ENCODE results near the gene PRPF6. TPM values are rescaled to one million over a fixed set of nuclear protein-coding genes. Genes with fewer than 3 reads are reported as not detected.

The PRPF6 gene
- polyA plus RNA-seq, 4 donors: 35.3 to 61.2 (median 48.1) TPM

DNA sequence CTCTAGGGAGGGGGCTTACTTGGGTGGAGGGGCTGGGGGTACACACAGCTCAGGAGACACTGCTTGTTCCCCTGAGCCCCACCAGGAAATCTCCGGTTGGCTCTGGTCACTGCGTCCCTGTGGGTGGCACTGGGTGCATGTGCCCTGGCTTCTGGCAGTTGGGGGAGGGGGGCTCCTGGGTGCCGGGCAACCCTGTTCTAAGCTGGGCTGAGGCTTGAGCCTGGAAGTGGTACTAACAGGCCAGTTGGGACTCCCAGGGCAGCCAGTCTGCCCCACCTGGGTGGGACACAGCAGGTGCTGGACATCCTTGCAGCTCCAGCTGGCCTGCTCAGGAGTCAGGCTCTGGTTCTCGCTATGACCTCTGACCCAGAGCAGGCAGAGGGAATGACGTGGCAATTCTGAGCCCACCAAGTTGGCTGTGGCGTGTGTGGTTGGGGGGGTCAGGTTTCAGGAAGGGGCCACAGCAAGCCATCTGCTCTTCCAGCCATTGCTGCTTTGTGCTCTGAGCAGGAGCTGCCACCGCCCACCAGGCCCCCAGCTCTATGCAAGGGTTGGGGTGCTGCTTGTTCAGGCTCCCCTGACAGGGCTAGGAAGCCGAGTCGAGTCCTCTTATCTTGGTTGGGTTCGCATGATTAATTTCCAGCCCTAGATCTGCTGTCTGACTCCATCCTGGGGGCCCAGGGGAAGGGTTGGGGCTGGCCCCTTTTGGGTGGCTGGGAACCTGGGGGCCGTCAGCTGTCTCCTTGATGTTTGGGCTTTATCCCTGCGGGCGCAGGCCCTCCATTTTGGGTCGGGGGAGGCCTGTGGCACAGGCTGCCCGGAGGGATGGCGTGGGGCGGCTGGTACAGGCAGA is 55.6 kb downstream of the PRPF6 start:
- H3K9me3 ChIP-seq (ENCODE audit: control insufficient read depth in 2 of 2, insufficient read depth in 1 of 2, low read depth in 1 of 2, low read length in 1 of 2): no peaks in the 10 kb centered on the region
- H3K4me3 ChIP-seq (ENCODE audit: low read depth in 1 of 3, low read length in 3 of 3): no peak overlapping the region
- peaks cover 0 to 13% (median 3%) of the 10 kb centered on the region in 3 donors for H3K4me1 ChIP-seq (ENCODE audit: control insufficient read depth in 3 of 3, insufficient read depth in 2 of 3, low read depth in 1 of 3, low read length in 2 of 3)
- H3K27ac ChIP-seq (ENCODE audit: low read depth in 1 of 3, low read length in 2 of 3): no peak overlapping the region
- H3K27me3 ChIP-seq (ENCODE audit: control insufficient read depth in 3 of 3, insufficient read depth in 3 of 3, low read length in 3 of 3): peaks cover 10 to 66% (median 23%) of the 10 kb centered on the region in 3 donors
- 47 to 58% (median 50%) methylated on average over 17 of the region's 17 CpGs for WGBS, 3 donors
- FAIRE-seq (no peak), DNase-seq (no peak)
- peaks cover 8 to 49% (median 18%) of the 10 kb centered on the region in 3 donors for H3K36me3 ChIP-seq (ENCODE audit: control insufficient read depth in 3 of 3, insufficient read depth in 2 of 3, low read depth in 1 of 3, low read length in 3 of 3)

DNA sequence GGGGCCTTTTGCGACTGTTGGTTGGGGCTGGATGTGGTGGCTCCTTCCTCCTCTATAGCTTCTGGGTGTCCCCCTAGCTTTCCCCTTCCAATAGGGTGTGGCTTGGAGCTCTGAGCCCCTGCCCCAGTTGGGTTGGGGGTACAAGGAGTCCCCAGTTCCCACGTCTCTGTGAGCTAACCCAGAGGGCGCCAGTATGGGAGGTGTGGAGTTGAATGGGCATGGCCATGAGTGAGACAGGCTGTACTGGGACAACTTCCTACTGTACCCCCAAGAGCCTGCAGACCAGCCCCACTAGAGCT is 56.2 kb downstream of the PRPF6 start:
- no peak for FAIRE-seq
- Histone ChIP-seq H3K36me3 (ENCODE audit: control insufficient read depth in 3 of 3, insufficient read depth in 2 of 3, low read depth in 1 of 3, low read length in 3 of 3) (peaks cover 4 to 43% (median 14%) of the 10 kb centered on the region in 3 donors), H3K4me3 (ENCODE audit: low read depth in 1 of 3, low read length in 3 of 3) (no peak overlapping the region), H3K4me1 (ENCODE audit: control insufficient read depth in 3 of 3, insufficient read depth in 2 of 3, low read depth in 1 of 3, low read length in 2 of 3) (peaks cover 0 to 14% (median 3%) of the 10 kb centered on the region in 3 donors), H3K27ac (ENCODE audit: low read depth in 1 of 3, low read length in 2 of 3) (no peak overlapping the region), H3K9me3 (ENCODE audit: control insufficient read depth in 2 of 2, insufficient read depth in 1 of 2, low read depth in 1 of 2, low read length in 1 of 2) (no peaks in the 10 kb centered on the region), H3K27me3 (ENCODE audit: control insufficient read depth in 3 of 3, insufficient read depth in 3 of 3, low read length in 3 of 3) (peaks cover 10 to 72% (median 23%) of the 10 kb centered on the region in 3 donors)
- WGBS, 3 donors: 47 to 66% (median 50%) methylated on average over 3 of the region's 3 CpGs
- no peak for DNase-seq

DNA sequence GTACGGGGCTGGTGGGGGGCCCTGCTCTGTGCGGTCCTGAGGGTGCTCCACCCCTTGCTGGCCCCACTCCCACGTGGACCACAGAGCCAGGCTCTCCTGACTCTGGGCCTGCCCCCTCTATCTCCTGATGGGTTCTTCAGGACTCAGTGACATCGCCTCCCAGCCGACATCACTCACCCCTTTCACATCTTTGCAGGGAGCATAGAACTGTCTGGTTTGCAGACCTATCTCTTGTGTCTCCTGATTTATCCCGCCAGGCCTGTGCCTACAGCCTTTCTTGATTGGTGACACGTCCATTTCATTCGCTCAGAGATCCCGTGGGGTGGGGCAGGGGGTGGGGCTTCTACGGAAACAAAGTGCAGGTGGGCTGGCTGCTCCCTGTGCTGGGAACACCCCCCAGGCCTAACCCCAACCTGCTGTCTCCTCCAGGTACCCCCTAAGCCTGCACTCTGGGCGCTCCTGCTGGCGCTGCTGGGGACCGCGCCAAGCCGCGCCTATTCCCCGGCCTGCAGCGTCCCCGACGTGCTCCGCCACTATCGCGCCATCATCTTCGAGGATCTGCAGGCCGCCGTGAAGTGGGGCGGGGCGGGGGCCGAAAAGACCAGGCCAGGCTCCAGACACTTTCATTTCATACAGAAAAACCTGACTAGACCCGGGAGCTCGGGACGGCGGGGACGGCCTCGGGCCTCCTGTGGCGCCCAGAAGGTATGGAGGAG is 56.7 kb downstream of the PRPF6 start:
- Histone ChIP-seq H3K36me3 (ENCODE audit: control insufficient read depth in 3 of 3, insufficient read depth in 2 of 3, low read depth in 1 of 3, low read length in 3 of 3) (peaks cover 3 to 38% (median 11%) of the 10 kb centered on the region in 3 donors), H3K4me3 (ENCODE audit: low read depth in 1 of 3, low read length in 3 of 3) (peak overlapping the region in 2 of 3 donors; percentile 12 to 62), H3K4me1 (ENCODE audit: control insufficient read depth in 3 of 3, insufficient read depth in 2 of 3, low read depth in 1 of 3, low read length in 2 of 3) (peaks cover 0 to 17% (median 3%) of the 10 kb centered on the region in 3 donors), H3K27ac (ENCODE audit: low read depth in 1 of 3, low read length in 2 of 3) (no peak overlapping the region), H3K27me3 (ENCODE audit: control insufficient read depth in 3 of 3, insufficient read depth in 3 of 3, low read length in 3 of 3) (peaks cover 8 to 76% (median 23%) of the 10 kb centered on the region in 3 donors), H3K9me3 (ENCODE audit: control insufficient read depth in 2 of 2, insufficient read depth in 1 of 2, low read depth in 1 of 2, low read length in 1 of 2) (no peaks in the 10 kb centered on the region)
- 5 to 16% (median 7%) methylated on average over 35 to 36 of the region's 36 CpGs for WGBS, 3 donors
- FAIRE-seq (no peak), DNase-seq (no peak)

DNA sequence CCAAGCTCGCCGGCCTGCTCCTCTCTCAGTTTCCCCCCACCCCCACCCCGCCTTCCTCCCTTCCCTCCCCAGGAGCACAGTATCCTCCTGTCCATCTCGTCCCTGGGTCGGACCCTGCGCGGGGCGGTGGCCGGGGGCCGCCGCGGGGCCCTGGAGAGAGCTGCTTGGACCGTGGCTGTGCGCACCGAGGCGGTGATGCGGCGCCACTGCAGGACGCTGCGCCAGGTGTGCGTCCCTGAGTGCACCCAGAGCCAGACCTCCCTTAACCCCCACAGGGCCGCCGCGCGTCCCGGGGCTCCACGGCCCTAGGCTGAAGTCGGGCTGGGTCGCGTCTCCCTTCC is 57.3 kb downstream of the PRPF6 start:
- 0 to 2% (median 2%) methylated on average over 4 to 30 of the region's 30 CpGs for WGBS, 3 donors

DNA sequence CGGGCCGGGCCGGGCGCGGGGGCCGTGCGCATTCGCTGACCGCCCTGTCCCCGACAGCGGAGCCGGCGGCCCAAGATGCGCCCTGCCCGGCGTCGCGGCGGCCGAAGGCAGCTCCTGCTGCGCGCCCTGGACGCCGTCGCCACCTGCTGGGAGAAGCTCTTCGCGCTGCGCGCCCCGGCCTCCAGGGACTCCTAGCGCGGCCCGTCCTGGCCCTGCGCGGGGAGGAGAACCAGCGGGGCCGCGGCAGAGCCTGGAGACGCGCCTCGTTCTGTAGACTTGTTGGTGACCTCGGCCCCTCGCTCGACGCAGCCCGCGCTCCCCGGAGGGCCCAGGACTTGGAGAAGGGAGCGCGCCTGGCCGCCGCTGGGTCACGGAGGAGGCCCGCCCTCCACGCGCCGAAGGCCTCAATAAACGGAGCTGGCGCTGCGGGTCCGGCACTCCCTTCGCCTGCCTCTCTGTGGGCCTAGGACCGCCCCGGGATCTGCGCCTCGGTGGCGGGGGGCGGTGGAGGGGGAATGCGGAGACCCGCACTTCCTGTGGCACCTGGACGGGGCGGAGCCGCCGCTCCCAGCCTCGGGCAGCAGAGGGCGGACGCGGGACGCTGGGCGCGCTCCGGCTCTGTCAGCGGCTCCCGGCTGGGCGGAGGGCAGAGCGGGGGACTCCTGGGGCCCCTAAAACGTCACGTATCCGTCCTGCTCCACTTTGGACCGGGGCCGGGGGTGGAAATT is 57.8 kb downstream of the PRPF6 start:
- H3K27me3 ChIP-seq (ENCODE audit: control insufficient read depth in 3 of 3, insufficient read depth in 3 of 3, low read length in 3 of 3): peaks cover 5 to 77% (median 23%) of the 10 kb centered on the region in 3 donors
- 0 to 1% (median 1%) methylated on average over 68 to 91 of the region's 91 CpGs for WGBS, 3 donors
- peak; percentile 68 to 88 for DNase-seq
- peak overlapping the region in 1 of 3 donors; percentile 69 for H3K27ac ChIP-seq (ENCODE audit: low read depth in 1 of 3, low read length in 2 of 3)
- H3K4me1 ChIP-seq (ENCODE audit: control insufficient read depth in 3 of 3, insufficient read depth in 2 of 3, low read depth in 1 of 3, low read length in 2 of 3): peaks cover 0 to 17% (median 3%) of the 10 kb centered on the region in 3 donors
- FAIRE-seq: no peak
- peak overlapping the region; percentile 34 to 62 (median 56) for H3K4me3 ChIP-seq (ENCODE audit: low read depth in 1 of 3, low read length in 3 of 3)
- H3K9me3 ChIP-seq (ENCODE audit: control insufficient read depth in 2 of 2, insufficient read depth in 1 of 2, low read depth in 1 of 2, low read length in 1 of 2): no peaks in the 10 kb centered on the region
- peaks cover 3 to 27% (median 8%) of the 10 kb centered on the region in 3 donors for H3K36me3 ChIP-seq (ENCODE audit: control insufficient read depth in 3 of 3, insufficient read depth in 2 of 3, low read depth in 1 of 3, low read length in 3 of 3)

More for the DNA sequence above, 57.3 kb downstream of the PRPF6 start:
- Histone ChIP-seq H3K9me3 (ENCODE audit: control insufficient read depth in 2 of 2, insufficient read depth in 1 of 2, low read depth in 1 of 2, low read length in 1 of 2) (no peaks in the 10 kb centered on the region), H3K36me3 (ENCODE audit: control insufficient read depth in 3 of 3, insufficient read depth in 2 of 3, low read depth in 1 of 3, low read length in 3 of 3) (peaks cover 3 to 32% (median 9%) of the 10 kb centered on the region in 3 donors), H3K27me3 (ENCODE audit: control insufficient read depth in 3 of 3, insufficient read depth in 3 of 3, low read length in 3 of 3) (peaks cover 5 to 76% (median 23%) of the 10 kb centered on the region in 3 donors), H3K4me3 (ENCODE audit: low read depth in 1 of 3, low read length in 3 of 3) (peak overlapping the region in 2 of 3 donors; percentile 12 to 62), H3K27ac (ENCODE audit: low read depth in 1 of 3, low read length in 2 of 3) (peak overlapping the region in 1 of 3 donors; percentile 69), H3K4me1 (ENCODE audit: control insufficient read depth in 3 of 3, insufficient read depth in 2 of 3, low read depth in 1 of 3, low read length in 2 of 3) (peaks cover 0 to 17% (median 3%) of the 10 kb centered on the region in 3 donors)
- no peak for FAIRE-seq
- no peak for DNase-seq

DNA sequence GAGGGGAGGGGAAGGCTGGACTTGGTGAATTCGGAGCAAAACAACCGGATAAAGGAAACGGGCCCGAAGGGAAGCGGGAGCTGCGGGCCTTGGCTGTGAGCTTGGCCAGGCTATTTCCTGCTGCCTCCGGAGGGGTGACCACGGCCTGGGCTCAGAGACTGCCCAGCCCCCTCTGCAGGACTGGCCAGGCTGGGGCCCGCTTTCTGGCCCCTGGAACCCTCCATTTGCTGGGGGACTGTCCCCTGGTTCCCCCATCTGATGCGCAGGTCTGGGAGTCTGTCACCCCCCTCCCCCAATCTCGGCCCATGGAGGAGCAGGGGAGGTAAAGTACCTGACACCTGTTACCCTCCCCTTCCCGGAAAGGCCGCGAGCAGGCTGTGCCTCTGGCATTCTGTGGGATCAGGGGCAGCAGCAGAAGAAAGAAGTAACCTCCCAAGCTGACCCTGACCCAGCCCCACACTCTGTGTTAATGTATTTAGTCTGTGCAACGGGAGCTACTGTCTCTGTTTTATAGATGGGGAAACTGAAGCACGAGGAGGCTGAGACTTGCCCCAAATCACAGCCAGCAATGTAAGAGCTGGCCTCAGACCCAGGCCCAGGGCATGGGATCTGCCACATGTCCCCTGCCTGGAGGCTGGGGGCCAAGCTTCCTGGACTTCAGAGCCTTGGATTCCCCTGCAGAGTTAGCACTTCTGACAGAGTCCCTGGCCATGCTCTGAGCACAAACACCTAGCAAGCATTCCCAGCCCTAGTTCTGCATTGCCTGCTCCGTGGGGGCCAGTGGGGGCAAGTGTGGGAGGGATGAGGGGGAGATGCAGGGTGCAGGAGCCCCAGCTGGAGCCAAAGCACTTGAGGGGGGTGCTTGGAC is 58.6 kb downstream of the PRPF6 start:
- WGBS, 3 donors: 9 to 11% (median 9%) methylated on average over 16 to 17 of the region's 17 CpGs

DNA sequence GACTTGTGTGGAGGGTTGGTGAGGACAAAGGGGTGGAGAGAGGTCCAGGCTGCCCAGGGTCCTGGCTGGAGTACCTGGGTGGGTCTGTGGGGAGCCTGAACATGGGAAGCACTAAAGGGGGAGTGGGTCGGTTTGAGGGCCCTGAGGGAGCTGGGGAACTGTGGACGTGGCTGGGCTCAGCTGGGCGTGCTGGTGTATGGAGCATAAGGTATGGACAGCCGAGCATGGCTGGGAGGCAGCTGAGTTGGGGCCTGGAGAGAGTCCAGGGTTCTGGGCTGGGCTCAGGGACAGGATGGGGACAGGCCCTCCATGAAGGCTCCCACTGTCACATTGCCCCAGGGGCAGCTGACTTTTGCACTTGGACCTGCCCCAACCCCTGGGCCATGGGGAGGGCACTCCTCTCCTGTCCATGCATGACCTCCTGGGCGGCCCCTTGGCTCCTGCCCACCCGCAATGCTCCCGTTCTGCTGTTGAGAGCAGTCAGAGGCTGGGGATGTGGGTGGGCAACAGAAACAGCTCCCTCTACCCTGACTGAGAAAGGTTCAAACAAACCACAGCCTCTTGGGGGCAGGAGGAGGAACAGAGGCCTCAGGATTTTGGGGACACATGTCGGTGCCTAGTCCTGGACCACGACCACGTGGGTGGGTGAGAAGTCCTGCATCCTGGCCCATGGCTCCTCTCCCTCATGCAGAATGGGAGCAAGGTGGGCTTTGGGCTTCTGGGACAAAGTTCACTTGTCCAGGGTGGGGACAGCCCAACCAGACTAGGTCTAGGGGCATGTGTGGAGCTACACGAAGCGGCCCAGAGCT is 59.5 kb downstream of the PRPF6 start:
- peaks cover 0 to 17% (median 3%) of the 10 kb centered on the region in 3 donors for H3K4me1 ChIP-seq (ENCODE audit: control insufficient read depth in 3 of 3, insufficient read depth in 2 of 3, low read depth in 1 of 3, low read length in 2 of 3)
- H3K27me3 ChIP-seq (ENCODE audit: control insufficient read depth in 3 of 3, insufficient read depth in 3 of 3, low read length in 3 of 3): peaks cover 5 to 85% (median 23%) of the 10 kb centered on the region in 3 donors
- FAIRE-seq (no peak), DNase-seq (no peak)
- peaks cover 0 to 10% (median 0%) of the 10 kb centered on the region in 3 donors for H3K36me3 ChIP-seq (ENCODE audit: control insufficient read depth in 3 of 3, insufficient read depth in 2 of 3, low read depth in 1 of 3, low read length in 3 of 3)
- WGBS, 3 donors: 55 to 68% (median 58%) methylated on average over 12 of the region's 12 CpGs
- peak overlapping the region in 1 of 3 donors; percentile 8 for H3K27ac ChIP-seq (ENCODE audit: low read depth in 1 of 3, low read length in 2 of 3)
- no peak overlapping the region for H3K4me3 ChIP-seq (ENCODE audit: low read depth in 1 of 3, low read length in 3 of 3)
- H3K9me3 ChIP-seq (ENCODE audit: control insufficient read depth in 2 of 2, insufficient read depth in 1 of 2, low read depth in 1 of 2, low read length in 1 of 2): no peaks in the 10 kb centered on the region

More for the DNA sequence above, 58.6 kb downstream of the PRPF6 start:
- H3K36me3 ChIP-seq (ENCODE audit: control insufficient read depth in 3 of 3, insufficient read depth in 2 of 3, low read depth in 1 of 3, low read length in 3 of 3): peaks cover 3 to 19% (median 3%) of the 10 kb centered on the region in 3 donors
- H3K27ac ChIP-seq (ENCODE audit: low read depth in 1 of 3, low read length in 2 of 3): peak overlapping the region in 1 of 3 donors; percentile 59
- FAIRE-seq (no peak), DNase-seq (no peak)
- H3K4me3 ChIP-seq (ENCODE audit: low read depth in 1 of 3, low read length in 3 of 3): peak overlapping the region; percentile 34 to 62 (median 56)
- H3K4me1 ChIP-seq (ENCODE audit: control insufficient read depth in 3 of 3, insufficient read depth in 2 of 3, low read depth in 1 of 3, low read length in 2 of 3): peaks cover 0 to 17% (median 3%) of the 10 kb centered on the region in 3 donors
- H3K9me3 ChIP-seq (ENCODE audit: control insufficient read depth in 2 of 2, insufficient read depth in 1 of 2, low read depth in 1 of 2, low read length in 1 of 2): no peaks in the 10 kb centered on the region
- peaks cover 5 to 81% (median 23%) of the 10 kb centered on the region in 3 donors for H3K27me3 ChIP-seq (ENCODE audit: control insufficient read depth in 3 of 3, insufficient read depth in 3 of 3, low read length in 3 of 3)
